Ammon's horn (tissue), 1 donor: ENCODE data around the gene APOC3.
"Not testable (repeated sequence)": the region's sequence is repeated elsewhere in the genome, so short reads cannot be mapped to it uniquely, and the experiment has no call there.

ENCODE experiments used
- DNase-seq: peaks from one replicate; pipeline ENCODE4 v3.0.0-alpha.2; 2016; ENCODE audit warnings: low spot score

Gene APOC3

DNA sequence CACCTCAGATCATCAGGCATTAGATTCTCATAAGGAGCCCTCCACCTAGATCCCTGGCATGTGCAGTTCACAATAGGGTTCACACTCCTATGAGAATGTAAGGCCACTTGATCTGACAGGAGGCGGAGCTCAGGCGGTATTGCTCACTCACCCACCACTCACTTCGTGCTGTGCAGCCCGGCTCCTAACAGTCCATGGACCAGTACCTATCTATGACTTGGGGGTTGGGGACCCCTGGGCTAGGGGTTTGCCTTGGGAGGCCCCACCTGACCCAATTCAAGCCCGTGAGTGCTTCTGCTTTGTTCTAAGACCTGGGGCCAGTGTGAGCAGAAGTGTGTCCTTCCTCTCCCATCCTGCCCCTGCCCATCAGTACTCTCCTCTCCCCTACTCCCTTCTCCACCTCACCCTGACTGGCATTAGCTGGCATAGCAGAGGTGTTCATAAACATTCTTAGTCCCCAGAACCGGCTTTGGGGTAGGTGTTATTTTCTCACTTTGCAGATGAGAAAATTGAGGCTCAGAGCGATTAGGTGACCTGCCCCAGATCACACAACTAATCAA, 2.2 kb downstream of the APOC3 start:
- no peak for DNase-seq

DNA sequence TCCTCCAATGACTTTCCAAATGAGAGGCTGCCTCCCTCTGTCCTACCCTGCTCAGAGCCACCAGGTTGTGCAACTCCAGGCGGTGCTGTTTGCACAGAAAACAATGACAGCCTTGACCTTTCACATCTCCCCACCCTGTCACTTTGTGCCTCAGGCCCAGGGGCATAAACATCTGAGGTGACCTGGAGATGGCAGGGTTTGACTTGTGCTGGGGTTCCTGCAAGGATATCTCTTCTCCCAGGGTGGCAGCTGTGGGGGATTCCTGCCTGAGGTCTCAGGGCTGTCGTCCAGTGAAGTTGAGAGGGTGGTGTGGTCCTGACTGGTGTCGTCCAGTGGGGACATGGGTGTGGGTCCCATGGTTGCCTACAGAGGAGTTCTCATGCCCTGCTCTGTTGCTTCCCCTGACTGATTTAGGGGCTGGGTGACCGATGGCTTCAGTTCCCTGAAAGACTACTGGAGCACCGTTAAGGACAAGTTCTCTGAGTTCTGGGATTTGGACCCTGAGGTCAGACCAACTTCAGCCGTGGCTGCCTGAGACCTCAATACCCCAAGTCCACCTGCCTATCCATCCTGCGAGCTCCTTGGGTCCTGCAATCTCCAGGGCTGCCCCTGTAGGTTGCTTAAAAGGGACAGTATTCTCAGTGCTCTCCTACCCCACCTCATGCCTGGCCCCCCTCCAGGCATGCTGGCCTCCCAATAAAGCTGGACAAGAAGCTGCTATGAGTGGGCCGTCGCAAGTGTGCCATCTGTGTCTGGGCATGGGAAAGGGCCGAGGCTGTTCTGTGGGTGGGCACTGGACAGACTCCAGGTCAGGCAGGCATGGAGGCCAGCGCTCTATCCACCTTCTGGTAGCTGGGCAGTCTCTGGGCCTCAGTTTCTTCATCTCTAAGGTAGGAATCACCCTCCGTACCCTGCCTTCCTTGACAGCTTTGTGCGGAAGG, 2.9 kb downstream of the APOC3 start:
- DNase-seq, result no peak

DNA sequence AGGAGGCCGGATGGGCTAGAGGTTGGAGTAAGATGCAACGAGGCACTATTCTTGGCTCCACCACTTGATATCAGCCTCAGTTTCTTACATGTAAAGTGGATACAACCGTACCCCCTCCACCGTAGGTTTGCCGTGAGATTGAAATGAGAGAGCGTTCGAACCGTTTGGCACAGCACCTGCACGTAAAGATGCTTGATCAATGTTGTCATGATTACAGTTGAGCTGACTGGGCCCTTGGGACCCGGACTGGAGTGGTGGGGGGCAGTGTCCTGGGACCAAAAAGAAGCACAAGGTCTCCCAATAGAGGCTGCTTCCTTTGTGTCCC, 3.7 kb downstream of the APOC3 start:
- no peak for DNase-seq

DNA sequence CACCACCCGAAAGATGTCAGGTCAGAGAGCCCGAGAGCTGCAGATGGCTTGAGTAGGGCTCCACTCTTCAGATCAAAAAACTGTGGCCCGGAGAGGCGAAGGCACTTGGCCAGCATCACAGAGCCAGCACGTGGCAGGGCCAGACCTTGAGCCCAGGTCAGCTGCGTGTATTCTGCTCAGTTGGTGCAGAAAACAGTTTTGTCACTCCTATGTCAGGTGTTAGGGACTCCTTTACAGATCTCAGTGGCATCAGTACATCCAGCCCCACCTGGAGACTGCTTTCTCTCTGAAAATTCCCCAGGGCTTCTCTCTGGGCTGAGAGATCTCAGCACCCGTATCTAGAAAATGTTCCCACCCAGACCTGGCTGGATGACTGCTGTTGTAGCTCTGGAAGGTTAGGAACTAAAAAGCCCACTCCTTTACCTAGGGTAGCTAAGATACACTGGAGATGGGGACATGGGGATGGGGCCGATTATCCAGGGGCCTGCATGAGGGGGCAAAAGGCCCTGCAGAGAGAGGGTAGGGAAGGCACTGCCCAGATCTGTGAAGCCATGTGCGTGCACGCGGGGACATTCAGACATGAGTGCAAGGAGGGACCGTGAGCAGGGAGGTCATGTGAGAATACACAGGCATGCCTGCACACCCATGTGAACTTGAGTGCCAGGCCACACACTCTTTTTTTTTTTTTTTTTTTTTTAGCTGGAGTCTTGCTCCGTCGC, 4.3 kb downstream of the APOC3 start:
- no peak for DNase-seq

DNA sequence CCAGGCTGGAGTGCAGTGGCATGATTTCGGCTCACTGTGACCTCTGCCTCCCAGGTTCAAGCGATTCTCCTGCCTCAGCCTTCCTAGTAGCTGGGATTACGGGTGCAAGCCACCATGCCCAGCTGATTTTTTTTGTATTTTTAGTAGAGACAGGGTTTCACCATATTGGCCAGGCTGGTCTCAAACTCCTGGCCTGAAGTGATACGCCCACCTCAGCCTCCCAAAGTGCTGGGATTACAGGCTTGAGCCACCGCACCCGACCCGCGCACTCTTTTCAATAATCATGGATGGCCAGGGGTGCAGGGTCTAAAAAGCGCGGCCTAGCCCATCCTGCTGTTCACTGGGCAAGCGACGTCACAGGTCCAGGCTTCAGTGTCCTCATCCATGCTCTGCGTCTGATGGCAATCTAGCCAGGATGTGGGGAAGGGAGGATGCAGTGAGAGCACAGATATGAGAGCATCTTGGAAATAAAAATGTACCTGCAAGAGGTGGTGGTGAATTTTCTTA, 4.9 kb downstream of the APOC3 start:
- not testable (repeated sequence) for DNase-seq

DNA sequence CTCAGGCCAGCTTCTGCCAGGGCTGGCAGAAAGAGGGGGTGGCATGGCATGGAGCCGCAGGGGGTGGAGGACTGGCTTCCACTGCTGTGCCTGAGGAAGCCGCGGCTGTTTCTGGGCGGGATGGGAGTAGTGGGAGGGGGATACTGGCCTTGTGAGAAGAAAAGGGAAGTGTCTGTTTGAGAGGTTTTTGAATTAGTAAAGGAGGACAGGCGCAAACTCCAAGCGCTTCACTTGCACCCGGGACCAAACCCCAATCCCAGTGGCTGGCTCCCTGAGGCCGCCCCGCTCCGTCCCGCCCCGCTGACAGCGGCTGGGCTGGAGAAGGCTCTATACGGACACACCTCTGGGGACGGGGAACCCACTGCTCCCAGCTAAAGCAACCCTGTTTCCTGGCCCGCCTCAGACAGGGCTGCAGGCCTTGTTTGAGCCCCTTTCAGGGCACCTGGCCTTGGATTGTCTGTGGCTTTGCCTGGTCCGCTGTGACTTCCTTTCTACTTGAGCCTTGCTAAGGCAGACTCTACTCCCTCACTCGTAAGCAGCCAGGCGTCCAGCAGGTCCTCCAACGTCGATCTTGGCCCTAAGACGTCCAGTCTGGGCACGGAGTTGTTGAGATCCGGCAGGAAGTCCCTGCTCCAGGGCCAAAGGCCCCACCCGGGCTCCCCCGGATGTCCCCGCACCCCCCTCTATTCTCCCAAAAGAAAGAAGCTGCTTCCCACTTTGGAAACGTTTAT, 5.5 kb downstream of the APOC3 start:
- no peak for DNase-seq

DNA sequence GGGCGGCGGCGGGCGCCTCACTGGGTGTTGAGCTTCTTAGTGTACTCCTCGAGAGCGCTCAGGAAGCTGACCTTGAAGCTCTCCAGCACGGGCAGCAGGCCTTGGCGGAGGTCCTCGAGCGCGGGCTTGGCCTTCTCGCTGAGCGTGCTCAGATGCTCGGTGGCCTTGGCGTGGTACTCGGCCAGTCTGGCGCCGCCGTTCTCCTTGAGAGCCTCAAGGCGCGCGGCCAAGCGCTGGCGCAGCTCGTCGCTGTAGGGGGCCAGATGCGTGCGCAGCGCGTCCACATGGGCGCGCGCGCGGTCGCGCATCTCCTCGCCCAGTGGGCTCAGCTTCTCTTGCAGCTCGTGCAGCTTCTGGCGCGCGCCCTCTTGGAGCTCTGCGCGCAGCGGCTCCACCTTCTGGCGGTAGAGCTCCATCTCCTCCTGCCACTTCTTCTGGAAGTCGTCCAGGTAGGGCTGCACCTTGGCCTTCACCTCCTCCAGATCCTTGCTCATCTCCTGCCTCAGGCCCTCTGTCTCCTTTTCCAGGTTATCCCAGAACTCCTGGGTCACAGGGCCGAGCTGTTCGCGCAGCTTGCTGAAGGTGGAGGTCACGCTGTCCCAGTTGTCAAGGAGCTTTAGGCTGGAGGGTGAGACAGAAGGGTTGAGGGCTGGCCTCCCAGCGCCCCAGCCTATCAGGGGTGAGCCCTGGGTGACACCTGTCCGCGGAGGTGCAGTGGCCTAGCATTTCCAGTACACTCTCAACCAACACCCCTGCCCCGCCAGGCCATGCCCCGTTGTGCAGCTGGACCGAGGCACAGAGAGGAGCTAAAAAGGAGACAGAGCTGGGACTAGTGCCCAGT, 6.3 kb downstream of the APOC3 start:
- peak; percentile 88 for DNase-seq

DNA sequence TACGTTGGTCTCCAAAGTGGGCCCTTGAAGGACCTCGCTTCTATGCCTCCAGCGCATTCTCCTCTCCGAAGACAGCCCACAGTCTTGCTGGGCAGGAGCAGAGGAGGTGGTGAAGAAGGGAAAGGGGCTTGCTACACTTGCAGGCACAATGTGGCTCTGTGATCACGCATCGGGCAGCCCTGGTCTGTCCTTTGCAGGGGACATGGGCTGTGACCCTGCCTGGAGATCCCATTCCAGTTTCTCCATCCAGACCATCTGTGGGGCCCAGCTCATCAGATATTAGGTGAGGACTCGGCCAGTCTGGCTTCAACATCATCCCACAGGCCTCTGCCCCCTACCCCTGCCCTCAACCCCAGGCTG, 6.9 kb downstream of the APOC3 start:
- no peak for DNase-seq

DNA sequence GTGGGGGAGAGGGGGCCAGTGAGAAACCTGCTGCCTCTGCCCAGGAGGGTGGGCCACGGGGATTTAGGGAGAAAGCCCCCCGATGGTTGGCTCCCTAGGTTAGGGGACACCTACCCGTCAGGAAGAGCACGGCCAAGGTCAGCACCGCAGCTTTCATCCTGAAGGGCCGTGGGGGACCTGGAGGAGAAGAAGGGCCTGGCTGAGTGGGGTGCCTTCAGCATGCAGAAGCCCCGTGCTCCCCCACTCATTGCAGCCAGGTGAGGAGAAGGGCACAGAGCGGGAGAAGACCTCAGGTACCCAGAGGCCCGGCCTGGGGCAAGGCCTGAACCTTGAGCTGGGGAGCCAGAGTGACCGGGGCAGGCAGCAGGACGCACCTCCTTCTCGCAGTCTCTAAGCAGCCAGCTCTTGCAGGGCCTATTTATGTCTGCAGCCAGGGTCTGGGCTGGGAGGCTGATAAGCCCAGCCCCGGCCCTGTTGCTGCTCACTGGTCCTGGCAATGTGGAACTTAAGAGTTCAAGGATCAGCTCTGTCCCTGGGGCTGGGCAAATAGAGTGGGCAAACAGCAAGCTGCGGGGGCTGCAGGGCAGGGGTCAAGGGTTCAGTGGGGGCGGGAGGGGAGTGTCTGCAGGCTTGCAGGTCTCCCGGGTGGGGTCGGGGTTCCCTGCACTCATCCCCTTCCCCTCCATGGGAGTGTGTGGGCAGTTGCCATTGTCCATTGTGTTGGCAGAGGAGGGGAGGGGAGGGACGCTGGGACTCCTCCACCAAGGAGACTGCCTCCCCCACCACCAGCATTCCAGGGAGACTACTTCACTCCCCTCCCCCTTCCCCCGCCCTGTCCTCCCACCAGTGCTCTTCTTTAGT, 7.8 kb downstream of the APOC3 start, which contains the start of gene APOA1:
TSS of gene APOA1 (minus strand) at position 392 of the 861 bp plus-strand sequence. CDS start at position 157, 235 bp downstream.
- DNase-seq, result no peak

DNA sequence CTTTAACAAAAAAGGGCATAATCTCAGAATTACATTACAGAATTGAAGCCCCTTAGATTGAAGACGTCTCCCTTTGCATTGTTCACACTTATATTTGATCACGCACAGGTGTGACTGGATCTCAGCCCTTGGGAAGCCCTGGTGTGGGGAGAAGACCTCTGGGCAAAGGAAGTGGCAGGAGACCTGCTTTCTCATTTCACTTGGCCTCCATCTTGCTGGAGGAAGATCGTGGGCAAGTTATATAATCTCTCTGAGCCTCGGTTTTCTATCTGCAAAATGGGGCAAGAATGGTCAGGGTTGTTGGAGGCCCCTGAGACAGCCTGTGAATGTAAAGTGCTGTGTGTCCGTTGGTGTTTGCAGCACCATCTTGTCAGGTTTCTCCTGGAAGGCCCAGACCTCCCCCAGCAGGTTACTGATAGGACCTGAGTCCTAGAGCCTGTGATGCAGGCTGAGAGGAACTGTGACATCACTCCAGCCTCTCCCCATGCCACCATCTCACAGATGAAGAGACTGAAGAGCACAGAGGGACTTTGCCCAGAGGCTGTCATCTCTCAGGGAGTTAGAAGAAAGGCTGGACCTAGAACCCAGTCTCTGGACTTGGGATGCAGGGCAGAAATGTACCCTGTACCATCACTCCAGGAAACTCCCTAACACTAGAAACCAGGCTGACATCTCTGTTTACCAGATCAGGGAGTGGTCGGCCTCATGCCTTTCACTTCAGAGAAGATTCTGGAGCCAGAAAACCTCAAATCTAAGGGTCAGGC, 8.8 kb downstream of the APOC3 start:
- DNase-seq, result no peak

DNA sequence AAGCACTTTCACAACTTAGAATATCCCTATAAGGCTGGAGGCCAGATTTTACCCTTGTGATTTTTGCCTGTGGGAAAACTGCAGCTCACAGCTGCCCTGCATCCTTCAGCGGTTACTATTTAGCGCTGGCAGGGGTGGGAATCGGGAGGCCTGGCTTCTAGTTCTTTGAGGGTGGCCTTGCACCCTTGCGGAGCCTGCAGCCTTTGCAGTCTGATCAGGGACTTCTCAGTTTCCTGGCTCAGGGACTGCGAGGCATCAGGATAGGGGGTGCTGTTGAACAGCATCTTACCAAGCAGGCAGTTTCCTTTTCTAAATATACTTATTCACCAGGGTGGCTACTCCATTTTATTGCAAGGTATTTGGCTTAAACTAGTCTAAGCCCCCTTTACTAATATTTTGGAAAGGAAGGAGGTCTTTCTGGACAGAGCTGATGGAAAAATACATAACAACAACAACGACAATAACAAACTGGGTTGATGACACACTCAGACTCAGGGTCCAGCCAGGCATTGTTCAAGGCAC, 10.6 kb downstream of the APOC3 start:
- peak; percentile 61 for DNase-seq

DNA sequence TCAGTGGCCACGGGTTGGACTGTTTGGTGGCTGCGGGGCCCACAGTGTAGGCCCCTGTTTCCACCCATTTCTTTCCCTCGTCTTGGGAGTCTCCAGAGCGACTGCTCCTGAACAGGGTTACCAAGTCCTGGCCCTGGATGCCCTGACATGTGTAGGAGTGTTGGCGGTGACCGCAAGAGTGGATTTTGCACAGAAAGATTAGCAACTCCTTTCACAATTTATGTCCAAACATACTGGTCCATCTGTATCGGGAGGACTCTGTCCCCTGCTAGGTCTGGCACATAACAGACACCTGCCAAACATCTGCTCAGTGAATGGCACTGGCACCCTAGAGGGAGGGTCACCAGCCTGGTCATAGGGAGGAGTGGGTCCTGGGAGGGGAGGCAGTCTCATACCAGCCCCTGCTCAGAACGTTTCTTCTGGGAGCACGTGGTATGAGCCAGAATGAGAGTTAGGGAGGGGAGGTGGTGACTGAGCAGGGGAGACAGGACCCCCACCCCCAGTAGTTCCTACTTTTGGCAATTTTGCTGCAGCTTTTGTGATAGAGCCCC, 11.1 kb downstream of the APOC3 start:
- DNase-seq, result no peak

DNA sequence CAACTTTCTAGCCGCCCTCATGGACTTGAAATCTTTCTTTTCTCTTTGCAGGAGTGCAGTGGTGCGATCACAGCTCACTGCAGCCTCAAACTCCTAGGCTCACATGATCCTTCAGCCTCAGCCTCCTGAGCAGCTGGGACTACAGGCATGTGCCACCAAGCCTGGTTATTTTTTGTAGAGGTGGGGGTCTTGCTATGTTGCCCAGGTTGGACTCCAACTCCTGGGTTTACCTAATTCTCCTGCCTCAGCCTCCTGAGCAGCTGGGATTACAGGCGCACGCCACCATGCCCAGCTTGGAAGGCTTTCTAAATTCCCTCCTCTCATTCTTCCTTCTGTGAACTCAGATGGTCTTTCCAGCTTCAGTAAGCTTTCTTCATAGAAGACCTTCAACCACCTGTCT, 12.4 kb downstream of the APOC3 start:
- DNase-seq, result no peak

DNA sequence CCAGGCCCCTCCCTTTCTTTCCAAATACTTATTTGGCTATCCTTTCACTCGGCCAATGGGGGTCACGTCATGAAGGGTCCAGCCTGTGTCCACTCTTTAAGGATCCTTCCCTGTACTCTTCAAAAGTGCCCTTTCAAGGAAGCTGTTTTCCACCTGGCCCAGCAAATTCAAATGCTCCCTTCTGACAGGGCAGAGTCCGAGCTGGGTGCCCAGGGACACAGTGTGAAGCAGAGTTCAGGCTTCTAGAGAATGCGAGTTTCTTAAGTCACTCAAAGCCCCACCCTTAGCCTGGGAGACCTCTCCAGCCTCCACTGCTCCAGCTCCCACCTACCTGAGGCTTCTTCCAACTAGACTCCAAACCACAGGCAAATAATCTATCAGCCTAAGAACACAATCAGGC, 13.2 kb downstream of the APOC3 start:
- DNase-seq, result no peak

DNA sequence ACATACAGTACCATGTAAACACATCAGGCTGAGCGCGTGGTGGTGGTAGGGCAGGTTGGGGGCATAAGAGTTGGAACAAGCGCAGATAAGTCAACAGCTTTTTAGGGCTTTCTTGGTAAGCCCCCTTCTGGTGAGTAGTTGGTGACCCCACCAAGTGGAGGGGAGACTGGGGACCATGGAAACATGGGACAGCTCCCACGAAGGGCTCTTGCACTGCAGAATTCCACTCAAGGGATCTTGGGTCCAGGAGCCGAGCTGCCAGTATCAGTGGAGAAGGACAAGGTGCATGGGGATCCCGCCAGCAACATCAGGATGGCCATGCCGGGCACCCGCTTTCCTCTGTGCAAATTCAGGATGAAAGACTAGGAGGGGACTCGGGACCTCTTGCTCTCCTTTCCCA, 14.0 kb downstream of the APOC3 start:
- DNase-seq, result no peak

DNA sequence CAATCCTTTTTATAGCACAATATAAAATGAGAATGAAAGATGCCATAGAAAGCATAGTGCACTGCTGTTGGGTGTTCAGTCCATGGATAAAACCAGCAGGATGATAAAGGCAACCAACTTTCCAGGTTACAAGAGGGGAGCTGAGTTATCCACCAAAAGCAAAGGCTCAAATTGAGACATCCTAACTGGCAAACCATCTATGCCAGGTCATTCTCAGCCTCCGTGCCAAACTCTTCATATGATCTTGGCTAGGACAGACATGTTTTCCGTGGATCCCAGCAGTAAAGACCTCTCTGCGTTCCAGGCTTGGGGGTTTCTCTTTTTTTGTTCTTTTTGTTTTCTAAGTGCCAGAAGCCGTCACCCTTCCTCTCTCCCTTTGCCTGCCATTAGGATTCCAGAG, 15.0 kb downstream of the APOC3 start:
- DNase-seq, result no peak

DNA sequence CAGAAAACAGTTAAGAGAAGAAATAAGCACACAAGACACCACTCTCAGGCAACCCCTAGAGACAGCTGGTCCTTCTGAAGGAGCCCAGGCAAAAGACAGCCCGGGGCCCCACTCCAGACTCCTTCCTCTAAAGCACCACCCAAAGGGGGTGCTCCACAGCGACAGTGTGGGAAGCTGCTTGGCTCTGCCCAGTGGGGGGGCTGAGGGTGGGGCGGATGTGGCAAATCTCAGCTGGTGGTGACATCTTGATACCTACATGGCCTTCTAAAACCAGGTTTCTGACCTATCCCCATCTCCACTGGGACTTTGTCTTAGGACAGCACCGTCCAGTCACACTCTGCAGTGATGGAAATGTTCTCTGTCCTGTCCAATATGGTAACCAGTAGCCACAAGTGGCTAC, 17.9 kb downstream of the APOC3 start:
- DNase-seq, result no peak

DNA sequence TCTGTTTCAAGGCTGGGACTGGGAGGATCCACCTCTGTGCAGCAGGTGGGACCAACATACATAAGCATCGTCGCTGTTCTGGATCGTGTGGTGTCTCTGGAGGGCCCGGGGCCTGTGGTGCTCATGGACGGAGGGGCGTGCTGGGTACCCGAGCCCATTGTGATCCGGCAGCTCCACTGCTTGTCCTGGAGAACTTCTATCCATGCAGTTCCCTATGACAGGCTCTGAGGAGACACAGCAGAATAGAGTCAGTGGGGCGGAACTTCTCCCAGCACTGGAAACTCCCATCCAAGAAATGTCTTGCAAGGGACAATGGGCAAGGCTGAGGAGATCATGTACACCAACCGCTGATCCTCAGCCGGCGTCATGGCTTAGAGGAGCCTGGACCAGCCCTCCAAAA, 19.4 kb downstream of the APOC3 start:
- no peak for DNase-seq

DNA sequence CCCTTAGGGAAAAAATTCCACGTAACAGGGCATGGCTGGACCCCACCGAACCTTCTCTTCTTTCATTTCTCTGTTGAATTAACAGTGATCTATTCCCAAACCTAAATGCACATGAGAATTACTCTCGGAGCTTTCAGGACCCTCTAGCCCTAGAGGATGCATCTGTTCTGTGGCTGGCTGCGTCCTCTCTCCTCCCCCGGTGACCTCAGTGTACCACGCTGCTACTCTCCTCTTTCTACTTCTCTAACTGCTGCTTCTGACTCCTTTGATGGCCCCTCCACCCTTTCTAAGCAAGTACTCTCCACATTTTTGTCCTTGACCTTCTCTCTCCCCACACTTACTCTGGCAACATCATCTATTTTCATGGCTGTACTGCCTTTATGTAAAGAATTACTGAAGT, 19.8 kb downstream of the APOC3 start:
- DNase-seq, result no peak
